ELR (cell line): Measurements from ENCODE around the gene FAM227B.
"Not testable (repeated sequence)": the region's sequence is repeated elsewhere in the genome, so short reads cannot be mapped to it uniquely, and the experiment has no call there.

Experiments used
- DNase-seq: peaks from one replicate; pipeline ENCODE4 v3.0.0-alpha.2; 2015; ENCODE audit warnings: low read depth

FAM227B gene

GRCh38 chr15:49610157-49610918, 10.3 kb downstream of the FAM227B start:
- no peak for DNase-seq

- no peak for DNase-seq
These were observed 14.0 kb downstream of the FAM227B start for GRCh38 chr15:49606594-49606993.

- DNase-seq = no peak
These were observed 15.0 kb downstream of the FAM227B start for GRCh38 chr15:49605588-49605987.

GRCh38 chr15:49604625-49605409, 15.8 kb downstream of the FAM227B start:
- no peak for DNase-seq

GRCh38 chr15:49592829-49593316, 27.7 kb downstream of the FAM227B start:
- not testable (repeated sequence) for DNase-seq

GRCh38 chr15:49589030-49589429, 31.6 kb downstream of the FAM227B start:
- peak; percentile 8 for DNase-seq

- no peak for DNase-seq
These were observed 47.2 kb downstream of the FAM227B start for GRCh38 chr15:49573421-49573820.

- no peak for DNase-seq
These were observed 49.9 kb downstream of the FAM227B start for GRCh38 chr15:49570672-49571071.

GRCh38 chr15:49570174-49570573, 50.4 kb downstream of the FAM227B start:
- no peak for DNase-seq

GRCh38 chr15:49560045-49560444, 60.6 kb downstream of the FAM227B start:
- no peak for DNase-seq

GRCh38 chr15:49558929-49559328, 61.7 kb downstream of the FAM227B start:
- no peak for DNase-seq

- DNase-seq = no peak
These were observed 64.2 kb downstream of the FAM227B start for GRCh38 chr15:49556437-49556836.

- DNase-seq = not testable (repeated sequence)
These were observed 70.3 kb downstream of the FAM227B start for GRCh38 chr15:49550342-49550741.

- DNase-seq = no peak
These were observed 82.1 kb downstream of the FAM227B start for GRCh38 chr15:49538520-49538919.

GRCh38 chr15:49530092-49530491, 90.5 kb downstream of the FAM227B start:
- DNase-seq = peak; percentile 7

GRCh38 chr15:49528289-49528688, 92.3 kb downstream of the FAM227B start:
- no peak for DNase-seq

GRCh38 chr15:49521802-49522201, 98.8 kb downstream of the FAM227B start:
- peak; percentile 4 for DNase-seq

GRCh38 chr15:49512739-49513138, 107.9 kb downstream of the FAM227B start:
- DNase-seq = not testable (repeated sequence)

- DNase-seq = no peak
These were observed 113.4 kb downstream of the FAM227B start for GRCh38 chr15:49507261-49507660.

- DNase-seq = no peak
These were observed 114.3 kb downstream of the FAM227B start for GRCh38 chr15:49506341-49506740.

- no peak for DNase-seq
These were observed 119.0 kb downstream of the FAM227B start for GRCh38 chr15:49501586-49501985.

GRCh38 chr15:49495993-49496753, 124.4 kb downstream of the FAM227B start:
- peak; percentile 55 for DNase-seq
